Activated CD8-positive, alpha-beta T cell treated with anti-CD3 and anti-CD28 coated beads for 36 hours (primary cell): Measurements from ENCODE around the gene ZNF142. TPM values are rescaled to one million over a fixed set of nuclear protein-coding genes. Genes with fewer than 3 reads are reported as not detected.

Experiments used
- ATAC-seq: fragments of 200-7000 bp; cut with Tn5 transposase; one replicate; pipeline ENCODE4 v1.10.0; 2021; ENCODE audit warnings: mild to moderate bottlenecking, moderate library complexity
- CTCF ChIA-PET: fragments of 350-600 bp; sonication (Branson Sonifier 250); formaldehyde crosslinking; loops from one replicate; lab custom pipeline; 2021; ENCODE audit warnings: antibody characterized with exemption; lab: Charles Lee
- POLR2A ChIA-PET: fragments of 350-600 bp; sonication (Branson Sonifier 250); formaldehyde crosslinking; loops from one replicate; lab custom pipeline; 2021; ENCODE audit warnings: antibody characterized with exemption; lab: Charles Lee
- DNase-seq: peaks from one replicate; pipeline ENCODE4 v3.0.0-alpha.2; 2020
- H3K27ac Mint-ChIP-seq: one replicate; pipeline ENCODE4 v1.8.0; 2021; ENCODE audit warnings: mild to moderate bottlenecking, mixed read lengths
- H3K27me3 Mint-ChIP-seq: one replicate; pipeline ENCODE4 v1.8.0; 2021; ENCODE audit warnings: mixed read lengths
- H3K36me3 Mint-ChIP-seq: one replicate; pipeline ENCODE4 v1.8.0; 2021; ENCODE audit warnings: low read depth, mixed read lengths
- H3K4me1 Mint-ChIP-seq: one replicate; pipeline ENCODE4 v1.8.0; 2021; ENCODE audit warnings: low read depth, mixed read lengths
- H3K4me3 Mint-ChIP-seq: one replicate; pipeline ENCODE4 v1.8.0; 2021; ENCODE audit warnings: mild to moderate bottlenecking, moderate library complexity, mixed read lengths
- H3K9me3 Mint-ChIP-seq: one replicate; pipeline ENCODE4 v1.8.0; 2021; ENCODE audit warnings: mixed read lengths
- CTCF ChIP-seq: fragments of 200-600 bp; IDR thresholded peaks from one replicate; pipeline ENCODE4 v1.8.0; 2022; ENCODE audit warnings: antibody characterized with exemption, mild to moderate bottlenecking
- intact Hi-C: fragments of 100-400 bp; cut with micrococcal nuclease; formaldehyde crosslinking; loops from one replicate; pipeline ENCODE4 v1.10.0; 2022
- total RNA-seq, 2 experiments: library from RNA; stranded (reverse); gene quantifications; one replicate each; pipeline ENCODE4 v1.2.3, GENCODE V29; 2021

The ZNF142 gene
- total RNA-seq, 2 experiments from 2014 or later: 30.4 to 33.7 TPM

DNA sequence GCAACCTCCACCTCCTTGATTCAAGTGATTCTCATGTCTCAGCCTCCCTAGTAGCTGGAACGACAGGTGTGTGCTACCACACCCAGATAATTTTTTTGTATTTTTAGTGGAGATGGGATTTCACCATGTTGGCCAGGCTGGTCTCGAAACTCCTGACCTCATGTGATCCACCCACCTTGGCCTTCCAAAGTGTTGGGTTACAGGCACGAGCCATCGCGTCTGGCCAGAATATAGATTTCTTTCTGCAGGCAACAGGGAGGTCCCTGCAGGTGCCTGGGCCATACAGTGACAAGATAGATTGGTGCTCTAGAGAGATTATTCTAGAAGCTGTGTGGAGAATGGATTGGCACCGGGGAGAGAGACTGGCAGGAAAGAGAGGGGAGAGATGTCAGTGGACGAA is 38.4 kb downstream of the ZNF142 start:
- no peaks in the 10 kb centered on the region for H3K36me3 Mint-ChIP-seq
- ChIA-PET POLR2A (no interaction called here), CTCF (no interaction called here)
- no peak overlapping the region for H3K4me3 Mint-ChIP-seq
- ATAC-seq (no peak), DNase-seq (no peak)
- H3K9me3 Mint-ChIP-seq: no peaks in the 10 kb centered on the region
- no peaks in the 10 kb centered on the region for H3K4me1 Mint-ChIP-seq
- TF ChIP-seq CTCF: no peak
- no peaks in the 10 kb centered on the region for H3K27me3 Mint-ChIP-seq
- no peak overlapping the region for H3K27ac Mint-ChIP-seq
- intact Hi-C loops: no loop called here

GRCh38 chr2:218618102-218618860 is 41.1 kb downstream of the ZNF142 start:
- ATAC-seq (no peak), DNase-seq (no peak)
- Mint-ChIP-seq H3K27ac (no peak overlapping the region), H3K4me3 (no peak overlapping the region), H3K27me3 (no peaks in the 10 kb centered on the region), H3K9me3 (no peaks in the 10 kb centered on the region), H3K36me3 (no peaks in the 10 kb centered on the region), H3K4me1 (no peaks in the 10 kb centered on the region)
- intact Hi-C loops: no loop called here
- CTCF ChIA-PET: no interaction called here
- no peak for TF ChIP-seq CTCF
- POLR2A ChIA-PET: no interaction called here

- H3K27ac Mint-ChIP-seq: no peak overlapping the region
- CTCF ChIA-PET: interaction anchor here (1.1 to 1.3 kb wide), 3 partner anchors 8 to 231 kb away, joined by 3 to 5 read pairs (median 3); partner anchors contain the start of gene PLCD4
- no peaks in the 10 kb centered on the region for H3K4me1 Mint-ChIP-seq
These were observed 43.5 kb downstream of the ZNF142 start for GRCh38 chr2:218615868-218616315.

DNA sequence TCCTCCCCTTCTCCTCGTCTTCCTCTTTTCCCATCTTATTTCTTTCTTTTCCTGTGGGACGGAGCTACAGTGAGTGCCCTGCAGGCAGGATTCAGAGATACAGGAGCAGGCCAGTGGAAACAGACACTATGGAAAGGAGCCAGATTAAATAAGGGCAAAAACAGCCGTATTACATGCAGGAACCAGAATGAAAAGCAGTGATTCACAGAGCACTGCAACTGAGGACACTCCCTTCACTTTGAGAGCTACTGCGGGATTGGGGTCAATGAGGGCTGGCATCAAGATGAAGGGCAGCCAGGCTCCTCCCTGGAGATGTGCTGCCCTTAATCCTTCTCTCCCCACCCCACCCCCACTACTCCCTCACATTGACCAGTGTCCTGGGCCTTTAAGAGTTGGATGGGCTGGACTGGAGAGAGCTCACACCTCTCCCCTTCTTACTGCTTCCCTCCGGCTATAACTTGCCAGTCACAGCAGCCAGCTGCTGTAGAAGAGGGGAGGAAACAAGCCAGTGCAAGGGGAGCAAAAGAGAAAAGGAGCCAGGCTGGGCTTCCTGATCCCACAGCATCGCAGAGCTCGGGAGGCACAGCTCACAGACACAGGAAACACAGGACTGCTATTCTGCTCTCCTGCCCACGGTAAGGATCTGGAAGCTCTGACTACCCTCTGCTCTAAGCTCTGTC is 51.8 kb downstream of the ZNF142 start, which contains the start of gene PLCD4:
Gene PLCD4 (plus strand): TSS at position 464 of the 680 bp plus-strand sequence. CDS start 7,841 bp downstream, outside the sequence.
- ATAC-seq (no peak), DNase-seq (no peak)
- H3K9me3 Mint-ChIP-seq: no peaks in the 10 kb centered on the region
- TF ChIP-seq CTCF: no peak
- ChIA-PET CTCF (interaction anchor here (0.7 to 1.4 kb wide), 7 partner anchors 9 to 250 kb away, joined by 3 to 5 read pairs (median 4); no protein-coding TSS in a partner anchor), POLR2A (interaction anchor here (1.0 to 2.5 kb wide), 2 partner anchors 9 to 34 kb away, joined by 3 to 14 read pairs; no protein-coding TSS in a partner anchor)
- intact Hi-C loops: no loop called here
- H3K4me3 Mint-ChIP-seq: no peak within 1 kb of the TSS
- peaks cover 13% of the 10 kb centered on the region for H3K27me3 Mint-ChIP-seq
- H3K36me3 Mint-ChIP-seq: no peaks in the 10 kb centered on the region
- H3K27ac Mint-ChIP-seq: no peak within 1 kb of the TSS
- no peaks in the 10 kb centered on the region for H3K4me1 Mint-ChIP-seq

More at GRCh38 chr2:218615868-218616315, 43.5 kb downstream of the ZNF142 start:
- ATAC-seq (no peak), DNase-seq (no peak)
- no peak for TF ChIP-seq CTCF
- no peak overlapping the region for H3K4me3 Mint-ChIP-seq
- H3K27me3 Mint-ChIP-seq: peaks cover 2% of the 10 kb centered on the region
- POLR2A ChIA-PET: interaction anchor here (0.7 to 1.5 kb wide), 2 partner anchors 12 to 17 kb away, joined by 3 to 5 read pairs; no protein-coding TSS in a partner anchor
- intact Hi-C loops: no loop called here
- H3K9me3 Mint-ChIP-seq: no peaks in the 10 kb centered on the region
- no peaks in the 10 kb centered on the region for H3K36me3 Mint-ChIP-seq
